ENCODE data around the gene MTA1.

GRCh38 chr14:105388976-105389375 is 30.7 kb upstream of the MTA1 start:
- no peak for TF ChIP-seq CTCF (IDR thresholded peaks at IDR 0.05)
- no peak for TF ChIP-seq POLR2A (IDR thresholded peaks at IDR 0.05)

Data from adrenal gland (tissue), 5 donors.